Measurements from ENCODE around the gene SUV39H1.

GRCh38 chrX:48664156-48664555 lies 32.4 kb upstream of the SUV39H1 start:
- TF ChIP-seq ZNF416 (CRISPR knock-in tag; IDR thresholded peaks at IDR 0.05) (no peak), CTCF (IDR thresholded peaks at IDR 0.05) (no peak), TP53 (CRISPR knock-in tag; IDR thresholded peaks at IDR 0.05) (no peak), ATF6 (CRISPR knock-in tag; IDR thresholded peaks at IDR 0.05) (no peak), NR2C2 (CRISPR knock-in tag; IDR thresholded peaks at IDR 0.05) (no peak)

All from WTC11 (cell line).